ENCODE results near the gene ZNF862. TPM values are rescaled to one million over a fixed set of nuclear protein-coding genes. Genes with fewer than 3 reads are reported as not detected.
A peak's percentile ranks its signal among the peaks of the same experiment; 100 is the strongest.

Gene ZNF862
- total and polyA plus RNA-seq, 2 of the 13 experiments (the other 11 are each of a cell fraction or from before 2014, with no cell fraction given), result 0.89 to 2.0 TPM

GRCh38 chr7:149885191-149886017, 47.2 kb downstream of the ZNF862 start:
- H3K4me1 ChIP-seq (ENCODE audit: insufficient read depth, low read length), result peaks cover 47% of the 10 kb centered on the region
- intact Hi-C loops (cut with micrococcal nuclease; ENCODE audit: unreplicated experiment) (no loop called here), in situ Hi-C loops (cut with HindIII; ENCODE audit: extremely low pct_ligation_motif_present, low pct_unique_long_range_greater_than_20kb) (no loop called here)
- peak; percentile 91 for ATAC-seq
- H2AFZ ChIP-seq (ENCODE audit: low read length), result no peak overlapping the region
- no TSS peak for BruUV-seq (replicated peaks)
- no peaks in the 10 kb centered on the region for H3K9me3 ChIP-seq (ENCODE audit: low read length)
- 40% methylated on average over 7 of the region's 13 CpGs for WGBS (ENCODE audit: low lambda C conversion rate)
- H3K27ac ChIP-seq (ENCODE audit: extremely low read length, insufficient read depth, low read length), result peak overlapping the region; percentile 79
- peak overlapping the region; percentile 65 for H3K4me2 ChIP-seq (ENCODE audit: low read depth, low read length)
- H4K20me1 ChIP-seq (ENCODE audit: insufficient read depth, low read length), result no peaks in the 10 kb centered on the region
- peak overlapping the region; percentile 21; the same call in 1 of the 2 replicates for H3K9ac ChIP-seq (ENCODE audit: insufficient read depth, low read depth, low read length)
- peak overlapping the region in 1 of 3 experiments; percentile 46; a peak in 2 of 6 replicates for H3K4me3 ChIP-seq (replicated peaks in 1 of 3; ENCODE audit: insufficient read depth in 1 of 3, low read depth in 2 of 3, low read length in 3 of 3)
- CTCF ChIA-PET (ENCODE audit: low intra/inter-chr PET ratio, low total read pairs), result no interaction called here
- H3K27me3 ChIP-seq (ENCODE audit: control insufficient read depth in 1 of 2, insufficient read depth in 2 of 2, low read length in 2 of 2), result no peaks in the 10 kb centered on the region; a peak in 1 of 5 replicates
- peak; percentile 67 for DNase-seq (ENCODE audit: low spot score)
- H3K36me3 ChIP-seq (replicated peaks in 1 of 2; ENCODE audit: control insufficient read depth in 1 of 2, insufficient read depth in 2 of 2, low read length in 2 of 2), result 0 out of 5 replicates have a peak, but pooled peaks cover 0 to under 1% of the 10 kb centered on the region in 2 experiments
- FAIRE-seq, result peak; percentile 68
- no peaks in the 10 kb centered on the region for H3K79me2 ChIP-seq (ENCODE audit: insufficient read depth, low read length)
- POLR2A ChIA-PET, result interaction anchor here (1.2 kb wide), 1 partner anchor 11 kb away, joined by 4 read pairs; no protein-coding TSS in a partner anchor
- TF ChIP-seq TARDBP (CRISPR knock-in tag; IDR thresholded peaks at IDR 0.05), result peak; percentile 66; the same call in 1 of the 2 replicates
- peak; percentile 39; the same call in 1 of the 2 replicates for TF ChIP-seq MTA1 (CRISPR knock-in tag; IDR thresholded peaks at IDR 0.05; ENCODE audit: borderline replicate concordance)
- TF ChIP-seq, protein P1, sequence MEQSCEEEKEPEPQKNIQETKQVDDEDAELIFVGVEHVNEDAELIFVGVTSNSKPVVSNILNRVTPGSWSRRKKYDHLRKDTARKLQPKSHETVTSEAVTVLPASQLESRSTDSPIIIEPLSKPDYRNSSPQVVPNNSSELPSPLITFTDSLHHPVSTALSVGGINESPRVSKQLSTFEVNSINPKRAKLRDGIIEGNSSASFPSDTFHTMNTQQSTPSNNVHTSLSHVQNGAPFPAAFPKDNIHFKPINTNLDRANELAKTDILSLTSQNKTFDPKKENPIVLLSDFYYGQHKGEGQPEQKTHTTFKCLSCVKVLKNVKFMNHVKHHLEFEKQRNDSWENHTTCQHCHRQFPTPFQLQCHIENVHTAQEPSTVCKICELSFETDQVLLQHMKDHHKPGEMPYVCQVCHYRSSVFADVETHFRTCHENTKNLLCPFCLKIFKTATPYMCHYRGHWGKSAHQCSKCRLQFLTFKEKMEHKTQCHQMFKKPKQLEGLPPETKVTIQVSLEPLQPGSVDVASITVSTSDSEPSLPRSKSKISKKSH (CRISPR knock-in tag; IDR thresholded peaks at IDR 0.05; ENCODE audit: borderline replicate concordance), result no peak
- TF ChIP-seq MIER3 (CRISPR knock-in tag; IDR thresholded peaks at IDR 0.05; ENCODE audit: borderline replicate concordance), result no peak
- no peak for TF ChIP-seq DR1 (CRISPR knock-in tag; IDR thresholded peaks at IDR 0.05)
- peak; percentile 30; the same call in 1 of the 2 replicates for TF ChIP-seq HDAC1 (CRISPR knock-in tag; IDR thresholded peaks at IDR 0.05)
- TF ChIP-seq TRIM22 (IDR thresholded peaks at IDR 0.05), result no peak
- TF ChIP-seq ZNF780A (CRISPR knock-in tag; IDR thresholded peaks at IDR 0.05), result no peak
- peak; percentile 35; the same call in 1 of the 2 replicates for TF ChIP-seq CREM (IDR thresholded peaks at IDR 0.05)
- TF ChIP-seq CREM (CRISPR knock-in tag; IDR thresholded peaks at IDR 0.05), result no peak
- no peak for TF ChIP-seq NCOA5 (CRISPR knock-in tag; IDR thresholded peaks at IDR 0.05)
- no peak for TF ChIP-seq PHF20 (CRISPR knock-in tag; IDR thresholded peaks at IDR 0.05)
- no peak for TF ChIP-seq SRSF9 (IDR thresholded peaks at IDR 0.05; ENCODE audit: borderline replicate concordance, insufficient read depth, low read depth, low read length, poor library complexity, severe bottlenecking)
- peak; percentile 41; the same call in 1 of the 2 replicates for TF ChIP-seq DMAP1 (CRISPR knock-in tag; IDR thresholded peaks at IDR 0.05)
- 0 out of 2 replicates have a peak, but pooled peaks have one; percentile 28 for TF ChIP-seq KDM6A (CRISPR knock-in tag; IDR thresholded peaks at IDR 0.05; ENCODE audit: low read depth)
- peak; percentile 15; the same call in 1 of the 2 replicates for TF ChIP-seq TBX2 (CRISPR knock-in tag; IDR thresholded peaks at IDR 0.05; ENCODE audit: borderline replicate concordance)
- TF ChIP-seq PRPF4 (IDR thresholded peaks at IDR 0.05; ENCODE audit: low read depth, low read length, poor library complexity, severe bottlenecking), result no peak
- TF ChIP-seq HNF4G (IDR thresholded peaks at IDR 0.05; ENCODE audit: borderline replicate concordance, low read depth, low read length), result peak; percentile 76; the same call in 1 of the 2 replicates
- TF ChIP-seq HNF4G (CRISPR knock-in tag; IDR thresholded peaks at IDR 0.05; ENCODE audit: borderline replicate concordance, low read depth), result no peak
